Measurements from ENCODE around the gene CRLF2.
"Not testable (repeated sequence)": the region's sequence is repeated elsewhere in the genome, so short reads cannot be mapped to it uniquely, and the experiment has no call there.

Gene CRLF2

GRCh38 chrX:1163231-1163630, 49.2 kb downstream of the CRLF2 start:
- DNase-seq (ENCODE audit: low read depth): no peak
- no peak for TF ChIP-seq CTCF (conservative IDR thresholded peaks at IDR 0.05; ENCODE audit: low read length)
- H3K4me3 ChIP-seq (ENCODE audit: low read length): no peak overlapping the region

GRCh38 chrX:1162119-1162916, 50.1 kb downstream of the CRLF2 start:
- TF ChIP-seq CTCF (conservative IDR thresholded peaks at IDR 0.05; ENCODE audit: low read length): no peak
- no peak for DNase-seq (ENCODE audit: low read depth)
- H3K4me3 ChIP-seq (ENCODE audit: low read length): no peak overlapping the region

GRCh38 chrX:1159548-1159947, 52.9 kb downstream of the CRLF2 start:
- no peak for DNase-seq (ENCODE audit: low read depth)
- no peak overlapping the region for H3K4me3 ChIP-seq (ENCODE audit: low read length)
- no peak for TF ChIP-seq CTCF (conservative IDR thresholded peaks at IDR 0.05; ENCODE audit: low read length)

- not testable (repeated sequence) for DNase-seq (ENCODE audit: low read depth); H3K4me3 ChIP-seq (ENCODE audit: low read length)
These were observed 55.6 kb downstream of the CRLF2 start for GRCh38 chrX:1156681-1157455.

GRCh38 chrX:1153940-1154339, 58.5 kb downstream of the CRLF2 start:
- no peak for DNase-seq (ENCODE audit: low read depth)
- H3K4me3 ChIP-seq (ENCODE audit: low read length): no peak overlapping the region
- TF ChIP-seq CTCF (conservative IDR thresholded peaks at IDR 0.05; ENCODE audit: low read length): no peak

GRCh38 chrX:1152090-1152489, 60.4 kb downstream of the CRLF2 start:
- TF ChIP-seq CTCF (conservative IDR thresholded peaks at IDR 0.05; ENCODE audit: low read length): no peak
- H3K4me3 ChIP-seq (ENCODE audit: low read length): no peak overlapping the region
- DNase-seq (ENCODE audit: low read depth): no peak

GRCh38 chrX:1151378-1152077, 60.9 kb downstream of the CRLF2 start:
- no peak for TF ChIP-seq CTCF (conservative IDR thresholded peaks at IDR 0.05; ENCODE audit: low read length)

More at GRCh38 chrX:1151378-1152077, 60.9 kb downstream of the CRLF2 start:
- DNase-seq (ENCODE audit: low read depth): no peak
- H3K4me3 ChIP-seq (ENCODE audit: low read length): no peak overlapping the region
